GM23338 (cell line): Measurements from ENCODE around the gene EXOC6B.

ENCODE experiments used
- CREB1 ChIP-seq: fragments of 250-450 bp; sonication (Bioruptor Pico); IDR thresholded peaks from 2 replicates; pipeline ENCODE4 v1.5.0; 2020; ENCODE audit warnings: low read depth, mild to moderate bottlenecking, moderate library complexity
- CTCF ChIP-seq, 2 experiments: fragments of 200-600 bp in 1 of 2; sonication (generic) in 1 of 2; conservative IDR thresholded peaks; 2 replicates each; pipeline versions ENCODE4 v1.5.1 to v1.6.1; 2016 to 2017; ENCODE audit warnings: antibody characterized with exemption in 2 of 2, low read depth in 2 of 2, mild to moderate bottlenecking in 2 of 2, moderate library complexity in 1 of 2
- ETS1 ChIP-seq: IDR thresholded peaks from 2 replicates; pipeline ENCODE4 v1.6.1; 2016; ENCODE audit warnings: antibody characterized with exemption
- EZH2 ChIP-seq: fragments of 200-600 bp; sonication (generic); IDR thresholded peaks from one replicate; pipeline ENCODE4 v1.8.0; 2017; ENCODE audit warnings: antibody characterized with exemption, mild to moderate bottlenecking, low read depth; ENCODE audit not compliant: unreplicated experiment
- POLR2AphosphoS5 ChIP-seq: IDR thresholded peaks from 2 replicates; pipeline ENCODE4 v1.6.1; 2016; ENCODE audit warnings: antibody characterized with exemption, low read depth
- REST ChIP-seq: IDR thresholded peaks from one replicate; pipeline ENCODE4 v1.6.1; 2018; ENCODE audit warnings: antibody characterized with exemption; ENCODE audit not compliant: unreplicated experiment

GRCh38 chr2:72630767-72631166 is 195.1 kb downstream of the EXOC6B start:
- TF ChIP-seq CTCF (conservative IDR thresholded peaks at IDR 0.05; ENCODE audit: low read depth in 2 of 2) (no peak), POLR2AphosphoS5 (no peak), CREB1 (CRISPR knock-in tag) (no peak), REST (no peak), ETS1 (no peak), EZH2 (no peak)
